NCI-H1105 (cell line): ENCODE measurements around the gene KIF20B.
"Not testable (repeated sequence)": the region's sequence is repeated elsewhere in the genome, so short reads cannot be mapped to it uniquely, and the experiment has no call there.

Experiments used
- DNase-seq: peaks from one replicate; lab custom pipeline; 2025; lab: John Stamatoyannopoulos, UW

Gene KIF20B

DNA sequence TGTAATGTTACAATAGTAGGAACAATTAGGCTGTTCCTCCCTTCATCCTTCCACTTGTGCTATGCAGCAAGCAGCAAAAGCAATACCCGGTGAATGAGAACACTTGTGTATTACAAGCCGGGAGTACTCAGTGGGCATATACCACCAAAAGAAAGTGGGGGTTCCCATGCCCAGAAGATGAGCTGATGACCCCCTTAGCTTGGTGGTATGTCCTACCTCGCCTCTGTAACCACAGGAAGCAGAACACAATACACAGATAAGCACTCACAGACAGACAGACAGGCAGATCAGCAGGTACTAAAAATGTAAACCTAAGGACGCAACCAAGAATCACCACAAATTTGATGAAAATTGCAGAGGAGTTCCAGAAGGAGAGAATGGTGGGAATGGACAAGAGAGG is 15.5 kb upstream of the KIF20B start:
- no peak for DNase-seq

DNA sequence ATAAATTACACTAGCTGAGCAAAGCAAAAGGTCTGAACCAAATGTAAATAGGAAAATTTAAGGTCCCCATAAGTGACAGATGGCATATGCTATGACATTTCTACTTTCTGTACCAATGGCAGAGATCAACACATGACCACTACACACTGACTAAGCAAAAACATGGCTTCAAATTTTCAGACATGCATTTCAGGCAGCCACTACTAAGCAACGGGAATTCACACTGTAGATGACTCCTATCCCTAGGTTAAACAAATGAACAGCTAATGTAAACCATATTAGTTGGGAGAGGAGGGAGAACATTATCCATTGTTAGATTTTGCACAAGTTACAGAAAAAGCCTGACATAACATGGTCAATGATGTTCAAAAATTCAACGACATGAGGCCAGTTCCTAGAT is 11.4 kb upstream of the KIF20B start:
- DNase-seq: no peak

DNA sequence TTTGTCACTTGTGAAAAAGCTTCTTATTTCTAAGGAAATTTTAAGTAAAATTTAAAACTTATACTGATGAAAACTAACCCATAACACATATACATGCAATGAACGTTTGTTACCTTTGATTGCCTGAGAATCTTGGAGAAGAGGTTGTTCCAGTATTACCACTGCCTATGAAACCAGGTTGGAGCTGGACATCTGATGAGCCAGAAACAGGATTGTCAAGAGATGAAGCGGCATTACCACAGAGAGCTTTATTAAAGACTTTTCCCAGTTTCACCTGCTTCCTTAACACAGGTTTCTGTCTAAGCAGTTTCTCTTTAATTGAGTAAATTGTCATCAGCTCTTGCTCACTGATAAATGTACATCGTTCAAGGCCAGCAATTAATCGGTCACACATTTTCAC is 9.0 kb upstream of the KIF20B start:
- no peak for DNase-seq

DNA sequence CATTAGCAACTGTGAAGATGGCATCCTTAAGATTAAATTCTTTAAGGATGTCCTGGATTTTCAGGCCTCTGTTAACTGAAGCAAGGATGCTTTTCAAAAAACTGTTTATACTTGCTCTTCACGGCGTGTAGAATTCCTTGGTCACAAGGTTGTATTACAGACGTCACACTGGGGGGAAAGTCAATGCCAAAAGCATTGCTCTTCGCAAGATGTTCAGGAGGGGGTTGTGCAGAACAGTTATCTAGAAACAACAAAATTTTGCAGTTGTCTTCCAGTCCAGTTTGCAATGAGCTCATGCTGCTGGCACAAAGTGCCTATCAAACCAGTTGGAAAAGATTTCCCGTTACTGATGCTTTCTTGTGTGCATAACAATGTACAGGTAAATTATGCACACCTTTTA is 8.2 kb upstream of the KIF20B start:
- no peak for DNase-seq

DNA sequence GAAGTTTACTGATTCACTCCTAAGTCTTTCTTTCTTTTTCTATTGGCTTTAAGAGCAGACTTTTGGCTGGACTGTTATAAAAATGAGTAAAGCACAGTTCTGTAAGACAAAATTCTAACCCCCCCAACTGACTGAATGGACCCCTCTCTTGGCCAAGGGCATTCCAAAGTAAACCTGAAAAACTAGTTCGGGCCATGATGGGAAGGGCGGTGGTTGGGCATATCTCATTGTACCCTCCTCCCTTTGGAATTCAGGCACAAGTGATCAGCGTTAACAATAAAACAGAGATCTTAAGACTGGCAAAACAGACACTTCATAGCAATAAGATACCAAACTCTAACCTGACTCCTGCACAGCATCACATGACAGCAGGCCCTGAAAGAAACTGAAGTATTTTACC is 6.1 kb upstream of the KIF20B start:
- DNase-seq: no peak

DNA sequence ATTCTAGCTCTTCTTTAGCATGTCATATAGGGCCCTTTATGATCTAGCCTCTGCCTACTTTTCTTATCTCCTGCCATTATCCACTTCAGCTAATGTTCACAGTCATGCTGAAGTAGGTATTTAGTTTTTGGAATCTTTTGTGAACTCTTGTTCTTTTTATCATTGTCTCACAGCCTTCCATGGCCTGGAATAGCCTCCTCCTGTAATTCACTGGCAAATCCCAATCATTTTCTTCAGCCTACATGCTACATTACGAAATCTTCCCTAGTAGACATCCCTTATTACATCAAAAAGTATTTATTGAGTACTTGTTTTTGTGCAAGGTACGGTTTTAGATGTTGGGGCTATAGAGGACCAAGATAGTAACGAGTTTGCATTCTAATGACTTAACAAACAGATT is 3.4 kb upstream of the KIF20B start:
- DNase-seq: no peak

DNA sequence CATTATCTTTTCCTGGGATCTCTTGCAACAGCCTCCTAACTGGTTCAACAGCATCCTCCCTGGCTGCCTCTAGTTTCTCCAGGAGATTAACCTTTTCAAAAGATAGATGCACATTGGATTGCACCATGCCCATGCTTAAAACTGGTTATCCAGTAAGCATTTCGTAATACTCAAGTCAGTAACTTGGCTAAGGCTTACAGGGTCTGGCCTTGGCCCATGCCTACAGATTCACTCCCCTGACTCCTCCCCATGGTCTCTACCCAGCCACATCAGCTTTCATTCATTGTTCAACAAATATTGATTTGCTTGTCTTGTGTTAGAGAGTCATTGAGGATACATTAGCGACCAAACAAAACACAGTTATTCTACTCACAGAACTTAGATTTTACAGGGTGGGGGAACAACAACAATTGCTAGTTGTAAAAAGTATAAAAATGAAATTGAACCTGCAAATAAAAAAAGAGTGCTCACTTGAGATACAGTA is 1.8 kb upstream of the KIF20B start:
- DNase-seq: no peak

DNA sequence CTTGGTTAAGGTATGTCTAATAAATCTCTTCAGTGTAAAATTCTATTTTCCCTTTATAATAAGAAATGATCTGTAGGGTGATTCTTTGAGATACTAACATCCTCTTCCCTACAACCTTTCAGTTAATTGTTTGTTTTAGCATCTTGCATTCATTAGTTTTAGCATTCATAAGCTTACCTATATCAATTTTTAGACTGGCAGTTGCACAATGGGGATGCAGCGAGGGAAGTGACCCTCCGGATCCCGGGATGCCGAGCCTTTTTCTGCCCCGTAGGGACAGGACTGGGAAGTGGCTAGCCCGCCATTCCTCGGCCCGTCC is 508 bp upstream of the KIF20B start:
- no peak for DNase-seq

DNA sequence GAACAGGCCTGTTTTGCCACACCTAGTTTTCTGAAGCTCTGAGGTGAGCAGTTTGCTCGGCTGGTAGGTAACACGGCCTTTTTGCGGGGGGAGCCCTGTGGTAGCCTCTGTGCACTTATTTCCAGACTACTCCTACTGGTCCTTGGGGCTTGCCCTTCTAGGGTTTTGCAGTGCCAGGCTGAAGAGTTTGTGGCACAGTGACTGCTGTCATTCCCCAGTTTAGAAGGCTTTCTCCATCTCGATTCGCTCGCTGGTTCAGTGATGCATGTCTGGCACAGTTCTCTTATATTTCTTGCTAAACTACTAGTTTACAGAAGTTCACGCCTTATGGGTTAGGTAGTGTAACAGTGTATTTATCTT is 711 bp downstream of the KIF20B start:
- no peak for DNase-seq

DNA sequence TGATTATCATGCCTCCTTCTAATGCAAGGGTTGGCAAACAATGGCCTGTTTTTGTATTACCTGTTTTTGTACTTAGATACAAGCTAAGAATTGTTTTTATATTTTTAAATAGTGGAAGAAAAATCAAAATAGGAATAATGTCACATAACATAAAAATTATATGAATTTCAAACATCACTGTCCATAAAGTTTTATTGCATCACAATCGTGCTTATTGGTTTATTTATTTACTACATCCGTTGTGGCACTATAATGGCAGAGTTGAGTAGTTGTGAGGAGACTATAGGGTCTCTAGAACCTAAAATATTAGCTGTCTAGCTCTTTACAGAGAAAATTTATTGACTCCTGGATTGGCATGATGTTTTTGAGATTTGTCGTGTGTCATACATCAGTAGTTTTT is 4.1 kb downstream of the KIF20B start:
- no peak for DNase-seq

DNA sequence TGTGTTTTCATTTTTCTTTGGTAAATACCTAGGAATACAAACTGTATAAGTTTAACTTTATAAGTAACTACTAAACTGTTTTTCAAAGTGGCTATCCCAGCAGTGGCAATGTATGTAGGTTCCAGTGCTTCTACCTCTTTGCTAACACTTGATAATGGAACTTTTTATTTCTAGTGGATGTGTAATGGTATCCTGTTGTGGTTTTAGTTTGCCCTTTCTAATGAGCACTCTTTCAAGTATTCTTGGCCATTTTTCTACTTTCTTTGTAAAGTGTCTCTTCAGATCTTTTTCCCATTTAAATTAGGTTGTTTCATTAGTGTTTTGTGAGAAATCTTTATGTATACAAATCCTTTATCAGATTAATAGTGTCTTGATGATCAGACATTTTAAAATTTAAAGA is 4.6 kb downstream of the KIF20B start:
- DNase-seq: no peak

DNA sequence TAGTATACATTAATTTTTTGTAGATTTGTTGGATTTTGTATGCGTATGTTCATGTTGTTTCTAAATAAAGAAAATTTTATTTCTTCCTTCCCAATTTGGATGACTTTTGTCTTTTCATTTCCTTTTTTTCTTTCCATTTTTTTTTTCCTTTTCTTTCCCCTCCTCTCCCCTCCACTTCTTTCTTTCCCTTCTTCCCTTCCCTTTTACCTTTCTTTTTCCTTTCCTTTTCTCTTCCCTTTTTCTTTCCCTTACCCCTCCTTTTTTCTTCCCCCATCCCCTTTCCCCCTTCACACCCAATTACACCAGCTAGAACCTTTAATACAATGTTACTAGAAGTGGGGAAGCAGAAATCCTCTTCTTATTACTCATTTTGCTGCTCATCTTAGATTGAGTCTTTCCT is 6.0 kb downstream of the KIF20B start:
- no peak for DNase-seq

DNA sequence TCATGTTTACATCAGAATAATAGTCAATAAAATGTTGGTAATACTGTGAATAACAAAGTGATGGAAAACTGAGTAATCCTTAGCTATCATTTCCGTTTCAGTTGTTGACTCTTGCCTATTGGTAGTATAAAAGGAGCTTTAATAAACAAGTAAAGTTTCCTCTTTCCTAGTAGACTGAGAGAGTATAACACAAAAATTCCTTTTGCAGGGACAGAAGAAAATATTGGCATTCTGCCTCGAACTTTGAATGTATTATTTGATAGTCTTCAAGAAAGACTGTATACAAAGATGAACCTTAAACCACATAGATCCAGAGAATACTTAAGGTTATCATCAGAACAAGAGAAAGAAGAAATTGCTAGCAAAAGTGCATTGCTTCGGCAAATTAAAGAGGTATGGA is 9.4 kb downstream of the KIF20B start:
- DNase-seq: no peak

DNA sequence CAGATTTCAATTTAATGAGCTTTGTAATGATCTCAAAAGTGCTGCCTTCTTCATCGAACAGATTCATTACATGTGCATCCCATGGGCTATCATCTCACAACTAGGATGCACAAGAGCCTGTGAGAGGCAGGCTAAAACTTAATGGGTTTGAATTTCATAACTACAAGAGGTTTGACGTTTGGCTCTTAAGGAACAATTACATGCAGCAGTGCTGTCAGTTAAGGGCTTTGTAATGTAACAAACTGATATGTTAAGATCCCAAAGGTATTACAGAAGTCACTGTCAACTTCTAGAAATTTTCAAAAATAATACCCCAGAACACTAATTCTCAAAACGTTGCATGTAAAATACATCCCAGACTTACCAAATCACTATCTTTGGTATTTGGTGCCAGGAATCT is 33.2 kb downstream of the KIF20B start:
- no peak for DNase-seq

DNA sequence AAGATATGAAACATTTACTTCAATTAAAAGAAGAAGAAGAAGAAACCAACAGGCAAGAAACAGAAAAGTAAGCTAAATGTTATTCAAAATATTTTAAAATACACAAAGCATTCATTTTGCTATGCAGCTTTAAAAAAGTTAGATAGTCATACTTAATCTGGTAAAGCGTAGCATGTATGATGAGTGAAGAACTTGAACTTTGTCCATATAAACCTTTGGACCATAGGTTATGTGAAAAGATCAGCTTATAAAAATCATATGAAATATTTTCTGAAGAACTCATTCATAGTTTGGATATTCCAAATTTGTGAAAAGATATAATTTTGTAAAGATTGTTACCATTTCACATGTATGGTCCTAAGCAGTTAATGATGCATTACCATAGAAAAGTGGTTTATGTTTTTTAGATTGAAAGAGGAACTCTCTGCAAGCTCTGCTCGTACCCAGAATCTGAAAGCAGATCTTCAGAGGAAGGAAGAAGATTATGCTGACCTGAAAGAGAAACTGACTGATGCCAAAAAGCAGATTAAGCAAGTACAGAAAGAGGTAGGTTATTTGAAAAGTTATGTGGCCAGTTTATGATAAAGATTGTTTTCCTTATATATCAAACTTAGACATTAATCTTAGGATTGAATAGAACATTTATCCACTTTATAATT is 37.3 kb downstream of the KIF20B start:
- DNase-seq: no peak

DNA sequence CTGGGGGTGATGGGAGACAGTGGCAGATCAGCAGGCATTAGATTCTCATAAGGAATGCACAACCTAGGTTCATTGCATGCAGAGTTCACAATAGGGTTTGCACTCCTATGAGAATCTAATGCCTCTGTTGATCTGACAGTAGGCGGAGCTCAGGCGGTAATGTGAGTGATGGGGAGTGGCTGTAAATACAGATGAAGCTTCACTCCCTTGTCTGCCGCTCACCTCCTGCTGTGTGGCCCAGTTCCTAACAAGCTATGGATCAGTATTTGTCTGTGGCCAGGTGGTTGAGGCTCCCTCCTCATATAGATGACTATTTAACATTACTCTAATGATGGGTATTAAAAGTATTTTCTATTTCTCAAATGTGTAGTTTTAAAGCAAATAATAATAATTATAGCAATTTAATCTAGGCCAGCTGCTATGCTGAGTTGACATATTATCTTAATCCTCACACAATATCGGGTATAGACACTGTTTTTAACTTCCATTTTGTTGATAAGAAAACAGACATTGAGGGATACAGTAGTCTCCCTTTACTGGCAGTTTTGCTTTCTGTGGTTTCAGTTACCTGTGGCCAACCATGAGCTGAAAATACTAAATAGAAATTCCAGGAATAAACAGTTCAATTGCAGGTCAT is 39.9 kb downstream of the KIF20B start:
- no peak for DNase-seq

DNA sequence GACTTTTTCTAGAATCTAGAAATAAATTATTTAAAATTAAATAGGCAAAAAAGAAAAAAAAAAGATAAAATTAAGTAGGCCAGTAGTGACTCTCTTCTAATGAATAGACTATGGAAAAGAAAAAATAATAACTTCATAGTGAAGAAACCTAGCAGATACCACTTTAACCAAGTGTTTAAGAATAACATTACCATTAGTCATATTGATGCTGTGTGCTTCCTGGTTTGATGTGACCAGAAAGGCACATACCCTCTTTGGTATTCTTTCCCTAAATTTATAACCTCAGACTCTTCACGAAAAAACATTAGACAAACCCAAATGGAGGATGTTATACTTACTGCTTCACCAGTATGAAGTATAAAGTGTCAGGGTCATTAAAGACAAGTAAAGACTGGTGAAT is 42.6 kb downstream of the KIF20B start:
- no peak for DNase-seq

DNA sequence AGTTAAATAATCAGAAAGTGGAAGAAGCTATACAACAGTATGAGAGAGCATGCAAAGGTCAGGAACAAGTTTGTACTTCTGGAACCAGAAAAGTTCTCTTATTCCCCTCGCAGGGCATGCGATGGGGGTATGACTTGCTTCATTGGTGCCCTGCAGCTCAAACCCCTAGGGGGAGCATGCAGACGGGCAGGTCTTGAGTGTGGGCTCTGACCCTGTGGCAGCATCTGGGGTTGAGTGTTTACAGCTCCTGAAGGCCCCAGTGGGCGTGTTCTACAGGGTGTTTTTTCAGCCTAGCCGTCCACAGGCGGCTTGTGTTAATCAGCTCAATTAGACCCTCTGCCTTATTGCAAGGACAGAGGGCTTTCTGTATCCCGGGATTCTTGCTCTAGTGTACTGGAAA is 44.5 kb downstream of the KIF20B start:
- no peak for DNase-seq

DNA sequence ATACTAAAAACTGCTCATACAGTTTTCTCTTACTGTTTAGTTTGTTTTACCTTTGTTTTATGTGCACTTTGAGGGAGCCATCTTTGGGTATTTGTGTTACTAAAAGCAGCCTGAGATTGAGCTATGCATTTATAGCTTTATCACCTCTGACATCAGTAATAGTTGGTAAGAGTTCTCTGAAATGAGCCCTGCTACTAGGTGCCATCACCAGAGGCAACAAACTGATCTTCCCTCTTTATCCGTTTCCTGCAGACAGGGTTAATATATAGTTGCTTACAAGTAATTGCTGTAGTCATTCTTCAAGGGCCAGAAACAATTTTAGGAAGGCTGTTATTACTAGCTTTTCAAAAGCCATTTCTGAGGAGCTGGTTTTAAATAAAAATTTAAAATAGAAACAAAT is 49.1 kb downstream of the KIF20B start:
- no peak for DNase-seq

DNA sequence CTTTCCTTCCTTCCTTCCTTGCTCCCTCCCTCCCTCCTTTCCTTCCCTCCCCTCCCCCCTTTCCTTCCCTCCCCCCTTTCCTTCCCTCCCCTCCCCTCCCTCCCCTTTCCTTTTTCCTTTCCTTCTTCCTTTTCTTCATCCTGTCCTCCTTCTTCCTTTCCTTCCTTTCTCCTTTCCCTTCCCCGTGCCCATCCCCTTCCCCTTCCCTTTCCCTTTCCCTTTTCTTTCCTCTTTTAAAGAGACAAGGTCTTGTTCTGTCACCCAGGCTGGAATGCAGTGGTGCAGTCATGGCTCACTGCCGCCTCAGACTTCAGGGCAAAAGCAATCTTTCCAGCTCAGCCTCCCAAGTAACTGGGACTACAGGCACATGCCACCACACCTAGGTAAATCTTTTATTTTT is 54.0 kb downstream of the KIF20B start:
- no peak for DNase-seq

DNA sequence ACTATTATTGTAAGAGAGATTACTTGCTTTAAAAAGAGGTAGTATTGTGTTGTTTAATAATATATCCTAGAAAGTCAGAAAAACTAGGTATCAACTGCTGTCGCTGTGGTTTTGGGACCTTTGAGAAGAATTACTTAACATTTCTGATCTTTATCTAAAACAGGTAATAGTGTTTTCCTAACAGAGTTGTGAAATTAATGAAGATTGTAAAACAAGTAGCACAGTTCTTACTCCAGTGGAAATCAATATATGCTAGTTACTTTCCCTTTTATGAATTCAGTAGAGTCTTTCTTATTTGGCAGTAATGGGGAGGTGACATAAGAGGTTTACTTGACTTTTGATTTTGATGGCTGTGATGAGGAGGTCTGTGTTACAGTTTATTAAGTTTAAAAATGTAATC is 58.1 kb downstream of the KIF20B start:
- DNase-seq: no peak

DNA sequence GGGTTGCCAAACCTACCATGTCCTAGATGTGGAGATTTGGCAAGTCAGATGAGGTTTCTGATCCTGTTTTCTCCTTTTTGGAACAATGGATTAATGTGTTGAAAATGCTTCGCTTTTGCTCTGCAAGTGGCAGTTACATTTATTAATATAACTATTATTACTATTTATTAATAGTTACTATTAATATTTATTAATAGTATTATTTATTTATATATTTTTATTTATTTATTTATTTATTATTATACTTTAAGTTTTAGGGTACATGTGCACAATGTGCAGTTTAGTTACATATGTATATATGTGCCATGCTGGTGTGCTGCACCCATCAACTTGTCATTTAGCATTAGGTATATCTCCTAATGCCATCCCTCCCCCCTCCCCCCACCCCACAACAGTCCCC is 62.3 kb downstream of the KIF20B start:
- DNase-seq: not testable (repeated sequence)

DNA sequence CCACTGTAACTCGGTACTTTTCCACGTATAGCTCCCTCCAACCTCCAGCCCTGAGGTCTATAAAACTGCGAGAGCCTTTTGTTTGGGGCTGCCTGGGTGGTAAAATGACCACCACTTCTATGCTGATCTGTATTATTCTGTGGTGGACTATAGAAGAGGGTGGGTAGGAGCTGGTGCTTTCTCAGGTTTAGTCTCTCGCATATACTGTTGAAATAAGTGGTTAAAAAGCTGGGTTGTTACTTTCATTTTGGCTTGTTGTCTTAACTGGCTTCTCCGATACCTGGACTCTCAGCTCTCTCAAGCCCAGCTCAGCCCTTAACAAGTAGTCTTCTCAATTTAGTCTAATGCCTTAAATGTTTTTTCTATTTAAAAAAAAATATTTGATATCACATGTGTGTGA is 70.3 kb downstream of the KIF20B start:
- no peak for DNase-seq

DNA sequence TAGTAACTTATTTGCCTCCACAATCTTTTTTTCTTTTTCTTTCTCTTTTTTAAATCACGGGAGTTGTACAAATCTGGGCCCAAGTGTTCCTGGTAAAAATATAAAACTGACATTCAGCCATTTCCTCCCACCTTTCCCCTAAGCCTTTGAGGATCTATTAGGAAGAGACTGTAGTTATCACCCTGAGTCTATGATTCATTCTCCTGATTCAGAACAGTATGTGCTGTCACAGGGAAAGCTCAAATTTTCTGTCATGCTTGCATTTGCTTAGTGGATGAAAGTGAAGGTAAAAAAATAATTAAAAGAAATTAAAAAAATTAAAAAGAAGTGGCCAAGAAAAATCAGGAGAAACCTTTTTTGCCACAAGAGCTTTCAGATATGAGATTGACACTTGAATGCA is 71.7 kb downstream of the KIF20B start:
- no peak for DNase-seq

DNA sequence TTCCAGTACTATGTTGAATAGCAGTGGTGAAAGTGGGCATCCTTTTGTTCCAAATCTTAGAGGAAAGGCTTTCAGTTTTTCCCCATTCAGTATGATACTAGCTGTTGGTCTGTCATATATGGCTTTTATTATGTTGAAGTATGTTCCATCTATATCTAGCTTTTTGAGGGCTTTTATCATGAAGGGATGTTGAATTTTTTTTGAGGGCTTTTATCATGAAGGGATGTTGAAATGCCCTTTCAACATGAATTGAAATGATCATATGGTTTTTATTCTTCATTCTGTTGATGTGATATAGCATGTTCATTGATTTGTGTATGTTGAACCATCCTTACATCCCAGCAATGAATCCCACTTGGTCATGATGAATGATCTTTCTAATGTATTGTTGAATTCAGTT is 75.3 kb downstream of the KIF20B start:
- DNase-seq: no peak
